ENCODE results near the gene COX6A2. TPM values are rescaled to one million over a fixed set of nuclear protein-coding genes. Genes with fewer than 3 reads are reported as not detected.

Gene COX6A2
- total and polyA plus RNA-seq, 8 donors: 0.67 TPM; not detected in 7

DNA sequence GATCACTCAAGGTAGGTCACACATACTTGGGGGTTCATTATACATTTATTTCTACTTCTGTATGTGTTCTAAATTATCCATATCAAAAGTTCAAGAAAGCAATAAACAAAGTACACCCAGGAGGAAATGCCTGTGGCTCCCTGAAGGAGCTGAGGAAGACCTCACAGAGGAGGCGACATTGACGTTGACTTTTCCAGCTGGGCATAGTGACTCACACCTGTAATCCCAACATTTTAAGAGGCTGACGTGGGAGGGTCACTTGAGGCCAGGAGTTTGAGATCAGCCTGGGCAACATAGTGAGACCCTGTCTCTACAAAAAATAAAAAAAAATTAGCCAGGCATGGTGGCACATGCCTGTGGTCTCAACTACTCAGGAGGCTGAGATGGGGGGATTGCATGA is 18.7 kb downstream of the COX6A2 start:
- no peak for DNase-seq
- intact Hi-C loops (cut with DNase I): no loop called here
- H3K27me3 ChIP-seq: peaks cover 0 to 14% of the 10 kb centered on the region in 2 donors
- no peak overlapping the region for H3K4me3 ChIP-seq
- no peaks in the 10 kb centered on the region for H3K4me1 ChIP-seq
- no peaks in the 10 kb centered on the region for H3K9me3 ChIP-seq
- no peak overlapping the region for H3K27ac ChIP-seq
- no peak for ATAC-seq
- no peaks in the 10 kb centered on the region for H3K36me3 ChIP-seq
- TF ChIP-seq, protein P1, sequence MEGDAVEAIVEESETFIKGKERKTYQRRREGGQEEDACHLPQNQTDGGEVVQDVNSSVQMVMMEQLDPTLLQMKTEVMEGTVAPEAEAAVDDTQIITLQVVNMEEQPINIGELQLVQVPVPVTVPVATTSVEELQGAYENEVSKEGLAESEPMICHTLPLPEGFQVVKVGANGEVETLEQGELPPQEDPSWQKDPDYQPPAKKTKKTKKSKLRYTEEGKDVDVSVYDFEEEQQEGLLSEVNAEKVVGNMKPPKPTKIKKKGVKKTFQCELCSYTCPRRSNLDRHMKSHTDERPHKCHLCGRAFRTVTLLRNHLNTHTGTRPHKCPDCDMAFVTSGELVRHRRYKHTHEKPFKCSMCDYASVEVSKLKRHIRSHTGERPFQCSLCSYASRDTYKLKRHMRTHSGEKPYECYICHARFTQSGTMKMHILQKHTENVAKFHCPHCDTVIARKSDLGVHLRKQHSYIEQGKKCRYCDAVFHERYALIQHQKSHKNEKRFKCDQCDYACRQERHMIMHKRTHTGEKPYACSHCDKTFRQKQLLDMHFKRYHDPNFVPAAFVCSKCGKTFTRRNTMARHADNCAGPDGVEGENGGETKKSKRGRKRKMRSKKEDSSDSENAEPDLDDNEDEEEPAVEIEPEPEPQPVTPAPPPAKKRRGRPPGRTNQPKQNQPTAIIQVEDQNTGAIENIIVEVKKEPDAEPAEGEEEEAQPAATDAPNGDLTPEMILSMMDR (IDR thresholded peaks at IDR 0.05): no peak

DNA sequence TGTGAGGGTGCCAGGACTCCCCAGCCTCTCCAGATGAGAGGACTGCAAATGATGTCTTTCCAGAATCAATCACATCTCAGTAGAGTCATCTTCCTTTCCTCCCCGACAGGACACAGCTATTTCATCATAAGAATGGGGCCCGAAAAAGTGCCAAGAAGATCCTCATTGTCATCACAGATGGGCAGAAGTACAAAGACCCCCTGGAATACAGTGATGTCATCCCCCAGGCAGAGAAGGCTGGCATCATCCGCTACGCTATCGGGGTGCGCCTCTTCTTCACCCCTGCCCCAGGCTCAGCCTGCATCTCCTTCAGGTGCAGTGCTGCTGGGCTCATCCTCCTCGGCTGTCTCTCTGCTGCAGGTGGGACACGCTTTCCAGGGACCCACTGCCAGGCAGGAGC is 20.8 kb downstream of the COX6A2 start:
- no peak for ATAC-seq
- TF ChIP-seq, protein P1 (IDR thresholded peaks at IDR 0.05): no peak
- H3K4me1 ChIP-seq: no peaks in the 10 kb centered on the region
- H3K36me3 ChIP-seq: no peaks in the 10 kb centered on the region
- H3K27me3 ChIP-seq: peaks cover 0 to 13% of the 10 kb centered on the region in 2 donors
- H3K9me3 ChIP-seq: no peaks in the 10 kb centered on the region
- no peak overlapping the region for H3K4me3 ChIP-seq
- no peak overlapping the region for H3K27ac ChIP-seq
- intact Hi-C loops (cut with DNase I): no loop called here
- DNase-seq: no peak

DNA sequence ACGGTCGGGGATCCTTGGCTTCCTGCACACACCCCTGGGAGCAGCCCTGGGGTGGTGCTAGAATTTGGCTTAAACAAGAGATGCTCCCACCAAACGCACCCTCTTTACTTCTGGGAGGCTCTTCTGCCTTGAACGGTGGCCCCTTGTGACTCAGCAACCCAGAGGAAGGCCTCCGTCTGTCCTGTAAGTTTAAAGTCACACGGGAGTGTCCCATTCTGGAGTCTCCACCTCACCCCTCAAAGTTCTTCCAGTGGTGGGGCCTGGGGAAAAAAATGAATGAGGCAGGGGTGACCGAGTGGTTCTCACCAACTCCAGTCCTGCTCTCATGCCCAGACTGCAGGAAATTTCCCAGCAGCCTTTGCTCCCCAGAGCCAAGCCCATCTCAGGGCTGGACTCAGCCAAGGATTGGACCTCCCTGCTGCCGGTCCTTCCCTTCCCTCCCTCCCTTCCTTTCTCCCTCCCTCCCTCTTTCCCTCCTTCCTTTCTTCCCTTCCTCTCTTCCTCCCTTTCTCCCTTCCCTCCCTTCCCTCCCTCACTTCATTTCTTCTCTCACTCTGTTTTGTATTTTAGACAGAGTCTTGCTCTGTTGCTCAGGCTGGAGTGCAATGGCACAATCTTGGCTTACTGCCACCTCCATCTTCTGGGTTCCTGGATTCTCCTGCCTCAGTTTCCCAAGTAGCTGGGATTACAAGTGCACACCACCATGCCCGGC is 23.7 kb downstream of the COX6A2 start:
- intact Hi-C loops (cut with DNase I): no loop called here
- TF ChIP-seq, protein P1 (IDR thresholded peaks at IDR 0.05): no peak
- peaks cover 0 to 13% of the 10 kb centered on the region in 2 donors for H3K4me1 ChIP-seq
- peaks cover 0 to 13% of the 10 kb centered on the region in 2 donors for H3K27me3 ChIP-seq
- peak overlapping the region in 1 of 2 donors; percentile 9 for H3K4me3 ChIP-seq
- no peaks in the 10 kb centered on the region for H3K36me3 ChIP-seq
- peak; percentile 50 for ATAC-seq
- DNase-seq: no peak
- H3K27ac ChIP-seq: no peak overlapping the region
- H3K9me3 ChIP-seq: peaks cover 0 to 3% of the 10 kb centered on the region in 2 donors

DNA sequence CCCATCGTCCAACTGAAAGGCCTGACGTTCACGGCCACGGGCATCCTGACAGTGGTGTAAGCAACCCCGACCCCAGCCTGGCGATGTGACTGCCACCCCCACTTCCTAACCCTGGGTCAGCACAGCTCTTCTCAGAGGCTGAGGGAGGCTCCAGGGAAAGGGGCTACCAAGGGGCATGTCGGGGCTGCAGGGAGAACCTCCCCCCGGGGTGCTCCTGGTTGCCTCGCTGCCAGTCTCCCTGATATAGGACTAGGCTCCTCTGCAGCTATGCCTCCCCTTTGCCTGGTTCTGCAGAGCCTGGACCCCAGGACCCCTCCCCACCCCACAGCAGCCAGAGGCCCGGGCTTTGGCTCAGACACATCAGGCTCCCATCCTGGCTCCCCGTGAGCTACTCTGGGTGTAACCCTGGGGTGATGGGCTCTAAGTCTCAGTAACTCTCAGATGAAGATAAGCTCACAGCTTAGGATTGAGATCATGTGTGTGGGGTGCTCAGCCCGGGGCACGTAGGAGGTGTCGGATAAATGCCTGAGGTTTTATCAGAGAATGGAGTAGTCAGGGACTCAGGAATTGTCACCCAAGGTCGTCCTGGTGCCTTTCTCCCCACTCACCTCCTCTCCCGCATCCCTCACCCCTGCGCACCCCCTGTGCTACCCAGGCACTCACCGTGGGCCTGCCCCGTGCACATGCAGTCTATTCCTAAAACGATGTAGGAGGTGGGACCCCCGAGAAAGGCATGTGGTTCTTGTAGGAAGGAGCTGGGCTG is 24.4 kb downstream of the COX6A2 start:
- Histone ChIP-seq H3K4me1 (peaks cover 0 to 15% of the 10 kb centered on the region in 2 donors), H3K27me3 (peaks cover 0 to 10% of the 10 kb centered on the region in 2 donors), H3K27ac (no peak overlapping the region), H3K9me3 (peaks cover 0 to 3% of the 10 kb centered on the region in 2 donors), H3K36me3 (no peaks in the 10 kb centered on the region), H3K4me3 (peak overlapping the region in 1 of 2 donors; percentile 9)
- ATAC-seq: no peak
- intact Hi-C loops (cut with DNase I): no loop called here
- DNase-seq: no peak
- TF ChIP-seq, protein P1 (IDR thresholded peaks at IDR 0.05): no peak

DNA sequence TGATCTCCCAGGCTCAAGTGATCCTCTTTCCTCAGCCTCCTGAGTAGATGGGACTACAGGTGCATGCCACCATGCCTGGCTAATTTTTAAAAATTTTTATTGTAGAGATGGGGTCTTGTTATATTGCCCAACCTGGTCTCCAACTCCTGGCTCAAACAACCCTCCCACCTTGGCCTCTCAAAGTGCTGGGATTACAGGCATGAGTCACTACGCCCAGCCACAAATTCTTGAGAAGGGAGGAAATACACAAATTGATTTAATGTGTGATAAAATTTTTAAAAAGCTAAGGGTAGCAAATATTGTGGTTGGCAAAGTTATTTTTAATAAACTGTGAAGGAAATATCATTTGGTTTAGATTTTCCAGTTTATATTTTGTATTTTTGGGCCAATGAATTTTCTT is 25.5 kb downstream of the COX6A2 start:
- Histone ChIP-seq H3K36me3 (no peaks in the 10 kb centered on the region), H3K27me3 (no peaks in the 10 kb centered on the region), H3K27ac (no peak overlapping the region), H3K4me1 (peaks cover 0 to 15% of the 10 kb centered on the region in 2 donors), H3K4me3 (no peak overlapping the region), H3K9me3 (peaks cover 0 to 3% of the 10 kb centered on the region in 2 donors)
- intact Hi-C loops (cut with DNase I): no loop called here
- TF ChIP-seq, protein P1 (IDR thresholded peaks at IDR 0.05): no peak
- ATAC-seq (no peak), DNase-seq (no peak)
